Measurements from ENCODE around the gene FARP1. TPM values are rescaled to one million over a fixed set of nuclear protein-coding genes. Genes with fewer than 3 reads are reported as not detected.

The FARP1 gene
- total and polyA plus RNA-seq, 3 experiments from 2014 or later, result 0.16 to 0.27 (median 0.26) TPM

GRCh38 chr13:98339684-98340425, 197.0 kb downstream of the FARP1 start:
- Mint-ChIP-seq H3K27ac (no peak overlapping the region), H3K27me3 (peaks cover 7 to 31% of the 10 kb centered on the region in 2 donors), H3K9me3 (peaks cover 0 to 5% (median 0%) of the 10 kb centered on the region in 5 donors), H3K4me1 (no peaks in the 10 kb centered on the region), H3K36me3 (no peaks in the 10 kb centered on the region), H3K4me3 (no peak overlapping the region)
- H3K36me3 ChIP-seq (ENCODE audit: insufficient read depth, low read length), result no peaks in the 10 kb centered on the region
- no peaks in the 10 kb centered on the region for H3K4me1 ChIP-seq (ENCODE audit: insufficient read depth, low read length)
- no peaks in the 10 kb centered on the region for H3K9me3 ChIP-seq (ENCODE audit: low read length)
- CTCF ChIA-PET, result interaction anchor here (1.7 kb wide), 1 partner anchor 9 kb away, joined by 3 read pairs; no protein-coding TSS in a partner anchor
- H3K4me3 ChIP-seq (ENCODE audit: low read length), result no peak overlapping the region
- POLR2A ChIA-PET, result no interaction called here
- H3K27me3 ChIP-seq (ENCODE audit: insufficient read depth, low read length, poor library complexity, severe bottlenecking), result no peaks in the 10 kb centered on the region
- DNase-seq, result no peak
- no peak overlapping the region for H3K27ac ChIP-seq (ENCODE audit: low read depth, low read length)

DNA sequence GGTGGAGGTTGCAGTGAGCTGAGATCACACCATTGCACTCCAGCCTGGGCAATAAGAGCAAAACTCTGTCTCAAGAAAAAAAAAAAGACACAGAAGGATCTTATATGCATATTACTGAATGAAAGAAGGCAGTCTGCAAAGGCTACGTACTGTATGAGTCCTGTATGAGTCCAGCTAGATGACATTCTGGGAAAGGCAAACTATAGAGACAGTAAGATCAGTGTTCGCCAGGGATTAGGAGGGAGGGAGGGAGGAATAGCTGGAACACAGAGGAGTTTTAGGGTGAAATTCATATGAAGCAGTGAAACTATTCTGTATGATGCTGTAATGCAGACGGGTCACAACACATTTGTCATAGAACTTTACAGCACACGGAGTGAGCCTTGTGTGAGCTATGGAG, 200.1 kb downstream of the FARP1 start:
- Histone ChIP-seq H3K9me3 (ENCODE audit: low read length) (no peaks in the 10 kb centered on the region), H3K36me3 (ENCODE audit: insufficient read depth, low read length) (no peaks in the 10 kb centered on the region), H3K4me3 (ENCODE audit: low read length) (no peak overlapping the region), H3K27ac (ENCODE audit: low read depth, low read length) (no peak overlapping the region), H3K27me3 (ENCODE audit: insufficient read depth, low read length, poor library complexity, severe bottlenecking) (no peaks in the 10 kb centered on the region), H3K4me1 (ENCODE audit: insufficient read depth, low read length) (no peaks in the 10 kb centered on the region)
- Mint-ChIP-seq H3K36me3 (no peaks in the 10 kb centered on the region), H3K27ac (no peak overlapping the region), H3K4me3 (no peak overlapping the region), H3K9me3 (no peaks in the 10 kb centered on the region), H3K4me1 (no peaks in the 10 kb centered on the region), H3K27me3 (peaks cover 3 to 20% of the 10 kb centered on the region in 2 donors)
- CTCF ChIA-PET, result no interaction called here
- DNase-seq, result no peak
- POLR2A ChIA-PET, result no interaction called here

DNA sequence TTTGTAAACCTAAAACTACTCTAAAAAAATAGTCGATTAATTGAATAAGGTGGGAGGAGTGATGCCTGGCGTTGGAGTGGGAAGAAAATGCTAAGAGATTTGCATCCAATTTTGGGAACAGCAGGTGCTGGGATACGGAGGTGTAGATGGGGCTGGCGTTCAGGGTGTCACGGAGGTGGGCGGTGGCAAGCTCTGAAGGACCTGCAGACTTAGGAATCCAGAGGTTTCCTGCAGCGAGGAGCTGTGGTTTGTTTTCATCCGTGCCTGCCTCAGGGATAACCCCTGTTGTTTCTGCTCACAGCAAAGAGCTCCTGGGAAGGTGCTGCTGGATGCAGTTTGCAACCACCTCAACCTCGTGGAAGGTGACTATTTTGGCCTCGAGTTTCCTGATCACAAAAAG, 200.6 kb downstream of the FARP1 start:
- no peak overlapping the region for H3K4me3 Mint-ChIP-seq
- no peaks in the 10 kb centered on the region for H3K9me3 Mint-ChIP-seq
- ChIA-PET POLR2A (no interaction called here), CTCF (no interaction called here)
- Histone ChIP-seq H3K27ac (ENCODE audit: low read depth, low read length) (no peak overlapping the region), H3K4me3 (ENCODE audit: low read length) (no peak overlapping the region), H3K9me3 (ENCODE audit: low read length) (no peaks in the 10 kb centered on the region), H3K4me1 (ENCODE audit: insufficient read depth, low read length) (no peaks in the 10 kb centered on the region), H3K27me3 (ENCODE audit: insufficient read depth, low read length, poor library complexity, severe bottlenecking) (no peaks in the 10 kb centered on the region), H3K36me3 (ENCODE audit: insufficient read depth, low read length) (no peaks in the 10 kb centered on the region)
- H3K4me1 Mint-ChIP-seq, result no peaks in the 10 kb centered on the region
- H3K27me3 Mint-ChIP-seq, result peaks cover 3 to 18% of the 10 kb centered on the region in 2 donors
- H3K36me3 Mint-ChIP-seq, result no peaks in the 10 kb centered on the region
- H3K27ac Mint-ChIP-seq, result peak overlapping the region in 1 of 8 donors; percentile 22
- no peak for DNase-seq

DNA sequence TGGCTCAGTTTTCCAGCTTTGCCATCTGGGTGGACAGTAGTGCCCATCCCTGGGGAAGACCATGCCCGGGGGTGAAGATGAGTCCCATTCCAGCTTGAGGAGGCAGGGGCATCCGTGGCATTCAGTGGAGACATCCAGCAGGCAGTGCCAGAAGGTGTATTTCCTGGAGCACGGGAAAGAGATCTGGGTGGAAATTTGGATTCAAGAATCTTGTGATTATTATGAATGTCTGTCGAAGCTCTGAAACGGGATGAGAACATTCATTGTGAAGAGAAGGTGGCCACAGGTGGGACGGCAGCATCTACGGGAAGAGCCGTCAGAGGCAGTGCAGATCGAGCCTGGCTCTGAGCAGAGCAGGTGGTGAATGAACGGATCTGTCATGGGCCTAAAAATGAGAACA, 201.5 kb downstream of the FARP1 start:
- no peaks in the 10 kb centered on the region for H3K36me3 ChIP-seq (ENCODE audit: insufficient read depth, low read length)
- CTCF ChIA-PET, result no interaction called here

DNA sequence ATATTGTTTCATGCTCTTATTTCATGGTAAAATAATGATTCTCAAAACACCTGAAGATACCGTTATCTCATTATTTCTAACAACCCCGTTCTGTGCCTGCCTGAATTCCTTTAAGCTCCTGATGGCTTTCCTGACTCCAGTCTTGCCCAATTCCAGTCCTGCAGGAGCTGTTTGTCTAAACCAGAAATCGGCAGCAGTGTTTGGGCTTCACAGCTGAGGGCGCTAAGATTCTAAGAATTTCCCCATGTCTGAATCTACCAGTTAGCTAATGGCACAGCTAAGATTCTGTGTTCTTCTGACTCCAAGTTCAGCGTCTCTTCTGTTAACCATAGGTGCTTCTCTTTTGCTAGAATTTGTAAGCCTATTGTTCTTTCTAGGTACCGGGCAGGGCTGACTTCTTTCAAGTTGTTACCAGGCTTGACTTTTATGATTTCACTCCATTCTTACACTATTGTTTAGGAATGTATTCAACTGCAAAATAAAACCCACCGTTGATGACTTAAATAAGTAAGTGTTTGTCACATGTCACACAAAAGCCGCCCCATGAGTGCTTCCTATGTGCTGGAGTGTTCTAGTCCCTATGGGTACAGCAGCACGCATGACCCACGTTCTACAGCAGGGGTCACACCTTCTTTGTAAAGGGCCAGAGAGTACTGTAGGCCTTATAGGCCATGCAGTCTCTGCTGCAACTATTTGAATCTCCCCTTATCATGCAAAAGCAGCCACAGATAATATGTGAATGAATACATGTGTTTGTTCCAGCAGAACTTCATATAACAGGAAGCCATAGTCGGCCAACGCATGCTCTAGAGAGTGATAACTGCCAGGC, 202.4 kb downstream of the FARP1 start:
- Histone ChIP-seq H3K36me3 (ENCODE audit: insufficient read depth, low read length) (no peaks in the 10 kb centered on the region), H3K27me3 (ENCODE audit: insufficient read depth, low read length, poor library complexity, severe bottlenecking) (no peaks in the 10 kb centered on the region), H3K4me1 (ENCODE audit: insufficient read depth, low read length) (no peaks in the 10 kb centered on the region), H3K9me3 (ENCODE audit: low read length) (no peaks in the 10 kb centered on the region), H3K4me3 (ENCODE audit: low read length) (no peak overlapping the region), H3K27ac (ENCODE audit: low read depth, low read length) (no peak overlapping the region)
- CTCF ChIA-PET, result no interaction called here
- H3K4me3 Mint-ChIP-seq, result no peak overlapping the region
- H3K27me3 Mint-ChIP-seq, result peaks cover 0 to 13% of the 10 kb centered on the region in 2 donors
- POLR2A ChIA-PET, result no interaction called here
- no peaks in the 10 kb centered on the region for H3K36me3 Mint-ChIP-seq
- DNase-seq, result no peak
- H3K27ac Mint-ChIP-seq, result no peak overlapping the region
- no peaks in the 10 kb centered on the region for H3K9me3 Mint-ChIP-seq
- H3K4me1 Mint-ChIP-seq, result no peaks in the 10 kb centered on the region

More for the DNA sequence above, 201.5 kb downstream of the FARP1 start:
- H3K27me3 ChIP-seq (ENCODE audit: insufficient read depth, low read length, poor library complexity, severe bottlenecking), result no peaks in the 10 kb centered on the region
- H3K4me1 Mint-ChIP-seq, result no peaks in the 10 kb centered on the region
- no peak overlapping the region for H3K27ac ChIP-seq (ENCODE audit: low read depth, low read length)
- no peak overlapping the region for H3K27ac Mint-ChIP-seq
- no peak overlapping the region for H3K4me3 ChIP-seq (ENCODE audit: low read length)
- peaks cover 2 to 12% of the 10 kb centered on the region in 2 donors for H3K27me3 Mint-ChIP-seq
- no peak overlapping the region for H3K4me3 Mint-ChIP-seq
- no peaks in the 10 kb centered on the region for H3K36me3 Mint-ChIP-seq
- DNase-seq, result no peak
- H3K9me3 Mint-ChIP-seq, result no peaks in the 10 kb centered on the region
- no peaks in the 10 kb centered on the region for H3K9me3 ChIP-seq (ENCODE audit: low read length)
- no peaks in the 10 kb centered on the region for H3K4me1 ChIP-seq (ENCODE audit: insufficient read depth, low read length)
- POLR2A ChIA-PET, result no interaction called here

DNA sequence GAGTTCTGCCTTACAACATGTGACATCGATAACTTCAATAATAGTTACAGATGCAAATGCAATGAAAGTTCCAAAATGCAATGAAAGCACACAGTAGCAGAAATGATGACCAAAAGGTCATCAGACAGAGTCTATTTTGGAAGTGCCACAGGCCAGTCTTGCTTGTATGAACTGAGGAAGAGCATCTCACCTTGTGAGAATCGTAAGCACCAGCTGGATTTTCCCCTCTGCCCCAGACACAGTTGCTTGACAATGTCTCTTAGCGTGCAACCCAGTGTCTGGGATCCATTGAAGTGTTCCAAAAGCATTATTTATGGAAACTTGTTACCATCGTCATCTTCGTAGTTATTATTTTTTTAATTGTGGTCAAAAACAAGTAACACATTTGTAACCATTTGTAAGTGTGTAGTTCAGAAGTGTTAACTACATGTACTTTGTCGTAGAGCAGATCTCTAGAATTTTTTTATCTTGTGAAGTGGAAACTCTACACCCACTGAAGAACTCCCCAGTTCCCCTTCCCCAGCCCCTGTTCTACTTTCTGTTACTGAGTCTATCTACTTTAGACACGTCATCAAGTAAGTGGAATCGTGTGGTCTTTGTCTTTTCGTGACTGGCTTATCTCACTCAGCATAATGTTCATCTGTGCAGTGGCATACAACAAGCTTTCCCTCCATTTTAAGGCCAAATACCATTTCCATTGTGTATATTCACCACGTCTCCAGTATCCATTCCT, 204.2 kb downstream of the FARP1 start:
- H3K36me3 ChIP-seq (ENCODE audit: insufficient read depth, low read length), result no peaks in the 10 kb centered on the region
- no peak overlapping the region for H3K27ac Mint-ChIP-seq
- H3K27me3 ChIP-seq (ENCODE audit: insufficient read depth, low read length, poor library complexity, severe bottlenecking), result no peaks in the 10 kb centered on the region
- H3K9me3 Mint-ChIP-seq, result no peaks in the 10 kb centered on the region
- no peak for DNase-seq
- no peaks in the 10 kb centered on the region for H3K9me3 ChIP-seq (ENCODE audit: low read length)
- no peak overlapping the region for H3K4me3 ChIP-seq (ENCODE audit: low read length)
- H3K36me3 Mint-ChIP-seq, result no peaks in the 10 kb centered on the region
- peaks cover 3 to 11% of the 10 kb centered on the region in 2 donors for H3K27me3 Mint-ChIP-seq
- ChIA-PET POLR2A (no interaction called here), CTCF (no interaction called here)
- H3K4me3 Mint-ChIP-seq, result no peak overlapping the region
- H3K4me1 ChIP-seq (ENCODE audit: insufficient read depth, low read length), result no peaks in the 10 kb centered on the region
- no peaks in the 10 kb centered on the region for H3K4me1 Mint-ChIP-seq
- no peak overlapping the region for H3K27ac ChIP-seq (ENCODE audit: low read depth, low read length)

GRCh38 chr13:98347756-98348155, 204.9 kb downstream of the FARP1 start:
- no peak overlapping the region for H3K27ac Mint-ChIP-seq
- Histone ChIP-seq H3K4me1 (ENCODE audit: insufficient read depth, low read length) (no peaks in the 10 kb centered on the region), H3K9me3 (ENCODE audit: low read length) (no peaks in the 10 kb centered on the region), H3K27ac (ENCODE audit: low read depth, low read length) (no peak overlapping the region), H3K36me3 (ENCODE audit: insufficient read depth, low read length) (no peaks in the 10 kb centered on the region), H3K4me3 (ENCODE audit: low read length) (no peak overlapping the region), H3K27me3 (ENCODE audit: insufficient read depth, low read length, poor library complexity, severe bottlenecking) (no peaks in the 10 kb centered on the region)
- no peak for DNase-seq
- no peaks in the 10 kb centered on the region for H3K9me3 Mint-ChIP-seq
- ChIA-PET POLR2A (no interaction called here), CTCF (interaction anchor here (0.7 kb wide), 1 partner anchor 221 kb away, joined by 3 read pairs; no protein-coding TSS in a partner anchor)
- peaks cover 3 to 11% of the 10 kb centered on the region in 2 donors for H3K27me3 Mint-ChIP-seq
- no peak overlapping the region for H3K4me3 Mint-ChIP-seq
- no peaks in the 10 kb centered on the region for H3K4me1 Mint-ChIP-seq
- peaks cover 0 to 2% (median 0%) of the 10 kb centered on the region in 3 donors for H3K36me3 Mint-ChIP-seq

Data from CD8-positive, alpha-beta memory T cell (primary cell).